ENCODE data around the gene AFF2.
A peak's percentile ranks its signal among the peaks of the same experiment; 100 is the strongest.

AFF2 gene

GRCh38 chrX:148913971-148914370 lies 413.6 kb downstream of the AFF2 start:
- TF ChIP-seq, protein P1, sequence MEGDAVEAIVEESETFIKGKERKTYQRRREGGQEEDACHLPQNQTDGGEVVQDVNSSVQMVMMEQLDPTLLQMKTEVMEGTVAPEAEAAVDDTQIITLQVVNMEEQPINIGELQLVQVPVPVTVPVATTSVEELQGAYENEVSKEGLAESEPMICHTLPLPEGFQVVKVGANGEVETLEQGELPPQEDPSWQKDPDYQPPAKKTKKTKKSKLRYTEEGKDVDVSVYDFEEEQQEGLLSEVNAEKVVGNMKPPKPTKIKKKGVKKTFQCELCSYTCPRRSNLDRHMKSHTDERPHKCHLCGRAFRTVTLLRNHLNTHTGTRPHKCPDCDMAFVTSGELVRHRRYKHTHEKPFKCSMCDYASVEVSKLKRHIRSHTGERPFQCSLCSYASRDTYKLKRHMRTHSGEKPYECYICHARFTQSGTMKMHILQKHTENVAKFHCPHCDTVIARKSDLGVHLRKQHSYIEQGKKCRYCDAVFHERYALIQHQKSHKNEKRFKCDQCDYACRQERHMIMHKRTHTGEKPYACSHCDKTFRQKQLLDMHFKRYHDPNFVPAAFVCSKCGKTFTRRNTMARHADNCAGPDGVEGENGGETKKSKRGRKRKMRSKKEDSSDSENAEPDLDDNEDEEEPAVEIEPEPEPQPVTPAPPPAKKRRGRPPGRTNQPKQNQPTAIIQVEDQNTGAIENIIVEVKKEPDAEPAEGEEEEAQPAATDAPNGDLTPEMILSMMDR (IDR thresholded peaks at IDR 0.05; ENCODE audit: extremely low read depth, missing control alignments): no peak
- DNase-seq (ENCODE audit: low spot score): no peak

DNA sequence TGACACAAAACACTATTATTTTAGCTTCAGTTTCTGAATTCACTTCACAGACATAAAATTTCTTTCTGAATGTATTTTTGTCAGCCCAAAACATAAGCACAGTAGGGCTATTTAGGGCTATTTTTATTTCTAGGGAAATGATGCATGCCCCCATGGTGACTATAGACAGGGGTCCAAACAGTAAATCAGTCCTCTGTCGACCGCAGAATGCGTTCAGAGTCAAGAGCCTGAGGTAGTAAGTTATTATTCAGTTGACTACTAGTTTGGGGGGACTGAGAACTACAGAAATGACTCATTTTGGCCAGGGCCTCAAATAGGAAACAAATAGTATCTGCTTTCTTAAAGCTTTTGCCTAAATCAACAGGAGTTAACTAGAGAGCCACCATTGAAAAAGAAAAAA lies 414.4 kb downstream of the AFF2 start:
- TF ChIP-seq, protein P1 (IDR thresholded peaks at IDR 0.05; ENCODE audit: extremely low read depth, missing control alignments): no peak
- DNase-seq (ENCODE audit: low spot score): peak; percentile 26

DNA sequence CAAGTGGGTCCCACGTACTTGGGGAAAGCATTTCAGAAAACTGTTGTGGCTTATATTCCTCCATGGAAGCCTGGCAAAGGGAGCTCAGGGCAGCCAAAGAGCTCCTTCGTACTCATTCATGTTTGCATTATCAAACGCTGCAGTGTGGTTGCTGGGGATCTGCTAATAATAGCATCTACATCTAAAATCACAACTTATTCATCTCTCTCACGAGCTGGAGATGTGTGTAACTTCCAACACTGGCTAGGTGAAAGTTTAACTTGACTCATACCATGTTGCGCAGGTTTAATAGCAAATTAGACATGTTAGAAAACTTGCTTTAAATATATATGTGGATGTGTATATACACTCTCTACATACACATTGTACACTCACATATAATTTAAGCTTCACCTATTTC lies 415.1 kb downstream of the AFF2 start:
- TF ChIP-seq, protein P1 (IDR thresholded peaks at IDR 0.05; ENCODE audit: extremely low read depth, missing control alignments): no peak
- DNase-seq (ENCODE audit: low spot score): no peak

DNA sequence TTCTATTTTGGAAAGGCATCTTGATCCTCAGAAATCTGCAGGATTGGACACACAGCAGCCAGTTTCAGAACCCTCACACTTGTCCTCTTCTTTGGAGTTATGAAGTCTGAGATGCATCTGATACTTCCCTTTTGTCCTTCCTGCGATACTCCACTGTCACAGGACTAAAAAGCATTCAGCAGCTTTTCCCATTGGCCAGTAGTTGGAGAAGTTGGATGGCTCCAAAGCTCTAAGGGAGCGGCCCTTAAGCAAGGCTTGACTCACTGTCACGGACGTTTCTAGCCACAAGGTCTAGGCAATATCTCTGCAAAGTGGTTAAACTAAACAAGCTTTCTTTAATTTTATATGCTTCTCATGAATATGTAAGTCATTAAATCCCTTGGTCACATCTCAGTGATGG lies 417.0 kb downstream of the AFF2 start:
- DNase-seq (ENCODE audit: low spot score): no peak
- TF ChIP-seq, protein P1 (IDR thresholded peaks at IDR 0.05; ENCODE audit: extremely low read depth, missing control alignments): no peak

- DNase-seq (ENCODE audit: low spot score): no peak
- TF ChIP-seq, protein P1 (IDR thresholded peaks at IDR 0.05; ENCODE audit: extremely low read depth, missing control alignments): no peak
These were observed 423.2 kb downstream of the AFF2 start for GRCh38 chrX:148923631-148924030.

- no peak for DNase-seq (ENCODE audit: low spot score)
- TF ChIP-seq, protein P1 (IDR thresholded peaks at IDR 0.05; ENCODE audit: extremely low read depth, missing control alignments): no peak
These were observed 426.0 kb downstream of the AFF2 start for GRCh38 chrX:148926371-148926770.

GRCh38 chrX:148928811-148929210 lies 428.4 kb downstream of the AFF2 start:
- TF ChIP-seq, protein P1 (IDR thresholded peaks at IDR 0.05; ENCODE audit: extremely low read depth, missing control alignments): no peak

More at GRCh38 chrX:148928811-148929210, 428.4 kb downstream of the AFF2 start:
- DNase-seq (ENCODE audit: low spot score): no peak

Measured in GM20000 (cell line).